Naive thymus-derived CD4-positive, alpha-beta T cell (primary cell): ENCODE data around the gene EML6. TPM values are rescaled to one million over a fixed set of nuclear protein-coding genes. Genes with fewer than 3 reads are reported as not detected.

Source experiments
- ATAC-seq: fragments of 150-1000 bp; cut with Tn5 transposase; 2 replicates; pipeline ENCODE4 v1.10.0; 2021; ENCODE audit warnings: mild to moderate bottlenecking, moderate library complexity
- CTCF ChIA-PET: fragments of 350-600 bp; sonication (Branson Sonifier 250); formaldehyde crosslinking; loops from one replicate; lab custom pipeline; 2021; ENCODE audit warnings: antibody characterized with exemption; lab: Charles Lee
- POLR2A ChIA-PET: fragments of 350-600 bp; sonication (Branson Sonifier 250); formaldehyde crosslinking; loops from one replicate; lab custom pipeline; 2021; ENCODE audit warnings: antibody characterized with exemption, inconsistent platforms; lab: Charles Lee
- DNase-seq, 9 donors: peaks; one replicate each; pipeline versions ENCODE4 v3.0.0 to v3.0.0-alpha.2; 2020 to 2022; ENCODE audit warnings: mixed read lengths in 1 of 9
- H3K27ac ChIP-seq: one replicate; pipeline ENCODE4 v1.7.0; 2013; ENCODE audit warnings: mild to moderate bottlenecking, low read depth, low read length, moderate library complexity
- H3K27me3 ChIP-seq, 2 donors: one replicate each; pipeline ENCODE4 v1.7.0; 2013; ENCODE audit warnings: low read length in 2 of 2, mild to moderate bottlenecking in 2 of 2, moderate library complexity in 2 of 2; ENCODE audit not compliant: control insufficient read depth in 2 of 2, insufficient read depth in 2 of 2
- H3K36me3 ChIP-seq, 3 experiments: 1 replicate in 2 of 3; 2 replicates in 1 of 3; pipeline ENCODE4 v1.7.0; 2013; ENCODE audit warnings: low read length in 3 of 3, mild to moderate bottlenecking in 3 of 3, moderate library complexity in 1 of 3; ENCODE audit not compliant: insufficient read depth in 3 of 3, control insufficient read depth in 2 of 3
- H3K4me1 ChIP-seq, 2 donors: one replicate each; pipeline ENCODE4 v1.7.0; 2013; ENCODE audit warnings: low read length in 2 of 2, mild to moderate bottlenecking in 2 of 2, moderate library complexity in 1 of 2; ENCODE audit not compliant: control insufficient read depth in 2 of 2, insufficient read depth in 2 of 2
- H3K4me3 ChIP-seq: 2 replicates; pipeline ENCODE4 v1.7.0; 2013; ENCODE audit warnings: mild to moderate bottlenecking, low read length
- H3K9me3 ChIP-seq, 3 experiments: 1 replicate in 2 of 3; 2 replicates in 1 of 3; pipeline ENCODE4 v1.7.0; 2013; ENCODE audit warnings: low read length in 3 of 3; ENCODE audit not compliant: control insufficient read depth in 2 of 3
- H3K27ac Mint-ChIP-seq, 9 donors: one replicate each; pipeline ENCODE4 v1.8.0; 2020 to 2022; ENCODE audit warnings: mixed read lengths in 9 of 9, mild to moderate bottlenecking in 8 of 9, moderate library complexity in 5 of 9, inconsistent platforms in 2 of 9
- H3K27me3 Mint-ChIP-seq, 5 donors: one replicate each; pipeline ENCODE4 v1.8.0; 2021 to 2022; ENCODE audit warnings: mixed read lengths in 5 of 5, mild to moderate bottlenecking in 1 of 5
- H3K36me3 Mint-ChIP-seq, 5 donors: one replicate each; pipeline ENCODE4 v1.8.0; 2020 to 2022; ENCODE audit warnings: mixed read lengths in 5 of 5, mild to moderate bottlenecking in 3 of 5, inconsistent platforms in 1 of 5
- H3K4me1 Mint-ChIP-seq, 7 donors: one replicate each; pipeline ENCODE4 v1.8.0; 2020 to 2022; ENCODE audit warnings: mixed read lengths in 7 of 7, mild to moderate bottlenecking in 3 of 7, inconsistent platforms in 1 of 7
- H3K4me3 Mint-ChIP-seq, 10 donors: one replicate each; pipeline ENCODE4 v1.8.0; 2020 to 2022; ENCODE audit warnings: mild to moderate bottlenecking in 10 of 10, mixed read lengths in 10 of 10, moderate library complexity in 6 of 10, inconsistent platforms in 2 of 10
- H3K9me3 Mint-ChIP-seq, 11 donors: one replicate each; pipeline ENCODE4 v1.8.0; 2020 to 2022; ENCODE audit warnings: mixed read lengths in 11 of 11, mild to moderate bottlenecking in 4 of 11, inconsistent platforms in 1 of 11, moderate library complexity in 1 of 11
- intact Hi-C, 2 donors: fragments of 100-400 bp; cut with micrococcal nuclease; formaldehyde crosslinking; loops; one replicate each; pipeline ENCODE4 v1.15.1; 2023
- polyA plus RNA-seq, 2 donors: library from polyadenylated mRNA; unstranded; fragments of 300-500 nt; fragmentation: Illumina TruSeq; gene quantifications; one replicate each; pipeline ENCODE4 v1.2.3, GENCODE V29; 2021
- total RNA-seq, 6 experiments: library from RNA in 5 of 6; stranded (reverse) in 5 of 6; gene quantifications; 1 replicate in 5 of 6; 2 replicates in 1 of 6; pipeline ENCODE4 v1.2.3 and lab custom pipeline; 2021 to 2026

EML6 gene
- total and polyA plus RNA-seq, 7 experiments from 2014 or later = 0.32 to 2.5 (median 1.5) TPM; not detected in 2

GRCh38 chr2:54899576-54900200 lies 176.2 kb downstream of the EML6 start:
- Mint-ChIP-seq H3K27ac (peak overlapping the region in 4 of 9 donors; percentile 9 to 89 (median 72)), H3K36me3 (peaks cover 0 to 6% (median 0%) of the 10 kb centered on the region in 5 donors), H3K27me3 (no peaks in the 10 kb centered on the region), H3K4me3 (no peak overlapping the region), H3K4me1 (peaks cover 13 to 32% (median 29%) of the 10 kb centered on the region in 7 donors), H3K9me3 (peaks cover 0 to 2% (median 0%) of the 10 kb centered on the region in 11 donors)
- ChIA-PET CTCF (interaction anchor here (0.8 to 5.2 kb wide), 9 partner anchors 9 to 276 kb away, joined by 3 to 38 read pairs (median 4); no protein-coding TSS in a partner anchor), POLR2A (interaction anchor here (0.6 kb wide), 2 partner anchors 149 to 322 kb away, joined by 3 read pairs; no protein-coding TSS in a partner anchor)
- Histone ChIP-seq H3K36me3 (no peaks in the 10 kb centered on the region), H3K4me3 (no peak overlapping the region), H3K9me3 (no peaks in the 10 kb centered on the region), H3K27me3 (no peaks in the 10 kb centered on the region), H3K4me1 (peaks cover 10 to 19% of the 10 kb centered on the region in 2 donors), H3K27ac (no peak overlapping the region)
- peak in 5 of 9 donors; percentile 6 to 40 (median 16) for DNase-seq
- intact Hi-C loops = loop anchor here (1.0 to 5.0 kb wide), 7 partner anchors 43 to 276 kb away; partner anchors contain the start of gene RTN4 (in 1 of the 2)
- peak; percentile 31 for ATAC-seq

GRCh38 chr2:54901224-54901986 lies 177.9 kb downstream of the EML6 start:
- no peak for DNase-seq
- Histone ChIP-seq H3K36me3 (no peaks in the 10 kb centered on the region), H3K27ac (no peak overlapping the region), H3K9me3 (no peaks in the 10 kb centered on the region), H3K4me3 (no peak overlapping the region), H3K27me3 (no peaks in the 10 kb centered on the region), H3K4me1 (peaks cover 10 to 19% of the 10 kb centered on the region in 2 donors)
- CTCF ChIA-PET = interaction anchor here (2.6 to 5.2 kb wide), 2 partner anchors 267 to 274 kb away, joined by 15 to 38 read pairs; no protein-coding TSS in a partner anchor
- no peak overlapping the region for H3K27ac Mint-ChIP-seq
- ATAC-seq = no peak
- H3K9me3 Mint-ChIP-seq = no peaks in the 10 kb centered on the region
- peaks cover 13 to 31% (median 26%) of the 10 kb centered on the region in 7 donors for H3K4me1 Mint-ChIP-seq
- no peak overlapping the region for H3K4me3 Mint-ChIP-seq
- POLR2A ChIA-PET = no interaction called here
- H3K27me3 Mint-ChIP-seq = peaks cover 0 to 4% (median 0%) of the 10 kb centered on the region in 5 donors
- intact Hi-C loops = loop anchor here in 1 of 2 donors (2.0 to 5.0 kb wide), 4 partner anchors 41 to 267 kb away; partner anchors contain the start of gene RTN4
- peaks cover 0 to 1% (median 0%) of the 10 kb centered on the region in 5 donors for H3K36me3 Mint-ChIP-seq

GRCh38 chr2:54902763-54903162 lies 179.3 kb downstream of the EML6 start:
- intact Hi-C loops = loop anchor here in 1 of 2 donors (5.0 kb wide), 2 partner anchors 40 to 150 kb away; partner anchors contain the start of gene RTN4
- no peaks in the 10 kb centered on the region for H3K9me3 Mint-ChIP-seq
- H3K4me3 Mint-ChIP-seq = no peak overlapping the region

GRCh38 chr2:54903736-54904554 lies 180.5 kb downstream of the EML6 start:
- H3K36me3 Mint-ChIP-seq = no peaks in the 10 kb centered on the region
- no peaks in the 10 kb centered on the region for H3K9me3 ChIP-seq
- H3K4me1 ChIP-seq = peaks cover 0 to 10% of the 10 kb centered on the region in 2 donors
- no peak overlapping the region for H3K4me3 ChIP-seq
- peaks cover 3 to 18% (median 4%) of the 10 kb centered on the region in 7 donors for H3K4me1 Mint-ChIP-seq
- DNase-seq (peak in 1 of 9 donors; percentile 48), ATAC-seq (peak; percentile 90)
- H3K9me3 Mint-ChIP-seq = no peaks in the 10 kb centered on the region
- H3K27ac Mint-ChIP-seq = no peak overlapping the region
- no peaks in the 10 kb centered on the region for H3K36me3 ChIP-seq
- peaks cover 0 to 7% (median 0%) of the 10 kb centered on the region in 5 donors for H3K27me3 Mint-ChIP-seq
- no peaks in the 10 kb centered on the region for H3K27me3 ChIP-seq
- ChIA-PET CTCF (no interaction called here), POLR2A (interaction anchor here (0.6 kb wide), 1 partner anchor 121 kb away, joined by 3 read pairs; no protein-coding TSS in a partner anchor)
- H3K4me3 Mint-ChIP-seq = no peak overlapping the region
- no peak overlapping the region for H3K27ac ChIP-seq
- intact Hi-C loops = loop anchor here (1.0 to 5.0 kb wide), 3 partner anchors 38 to 528 kb away; partner anchors contain the start of gene RTN4 (in 1 of the 2)

More at GRCh38 chr2:54902763-54903162, 179.3 kb downstream of the EML6 start:
- Mint-ChIP-seq H3K36me3 (no peaks in the 10 kb centered on the region), H3K4me1 (peaks cover 10 to 26% (median 15%) of the 10 kb centered on the region in 7 donors), H3K27me3 (peaks cover 0 to 5% (median 0%) of the 10 kb centered on the region in 5 donors), H3K27ac (no peak overlapping the region)
- no peak overlapping the region for H3K27ac ChIP-seq
- no peak overlapping the region for H3K4me3 ChIP-seq
- CTCF ChIA-PET = no interaction called here
- H3K4me1 ChIP-seq = peaks cover 6 to 10% of the 10 kb centered on the region in 2 donors
- POLR2A ChIA-PET = no interaction called here
- H3K27me3 ChIP-seq = no peaks in the 10 kb centered on the region
- no peaks in the 10 kb centered on the region for H3K9me3 ChIP-seq
- ATAC-seq = no peak
- no peaks in the 10 kb centered on the region for H3K36me3 ChIP-seq
- DNase-seq = no peak

- CTCF ChIA-PET = interaction anchor here (0.7 kb wide), 1 partner anchor 253 kb away, joined by 4 read pairs; no protein-coding TSS in a partner anchor
- Mint-ChIP-seq H3K36me3 (no peaks in the 10 kb centered on the region), H3K27ac (no peak overlapping the region), H3K4me1 (peaks cover 0 to 15% (median 0%) of the 10 kb centered on the region in 7 donors), H3K9me3 (no peaks in the 10 kb centered on the region), H3K27me3 (peaks cover 0 to 7% (median 0%) of the 10 kb centered on the region in 5 donors), H3K4me3 (no peak overlapping the region)
- H3K4me3 ChIP-seq = no peak overlapping the region
- H3K27ac ChIP-seq = no peak overlapping the region
- H3K4me1 ChIP-seq = peaks cover 0 to 10% of the 10 kb centered on the region in 2 donors
- H3K27me3 ChIP-seq = no peaks in the 10 kb centered on the region
- intact Hi-C loops = loop anchor here (1.0 to 5.0 kb wide), 3 partner anchors 37 to 527 kb away; partner anchors contain the start of gene RTN4 (in 1 of the 2)
- no peak for DNase-seq
- POLR2A ChIA-PET = interaction anchor here (0.6 kb wide), 1 partner anchor 120 kb away, joined by 3 read pairs; no protein-coding TSS in a partner anchor
- no peaks in the 10 kb centered on the region for H3K36me3 ChIP-seq
- H3K9me3 ChIP-seq = no peaks in the 10 kb centered on the region
- ATAC-seq = no peak
These were observed 181.4 kb downstream of the EML6 start for GRCh38 chr2:54904836-54905235.
